GM18505 (cell line): ENCODE data around the gene ECT2L.

Source experiments
- ATAC-seq: cut with Tn5 transposase; IDR thresholded peaks from one replicate; pipeline ENCODE4 v1.9.1; 2021; ENCODE audit not compliant: unreplicated experiment
- POLR2A ChIP-seq: IDR thresholded peaks from 4 replicates; pipeline ENCODE4 v1.6.1; 2011; ENCODE audit warnings: borderline replicate concordance; ENCODE audit not compliant: insufficient read depth, insufficient read length; ENCODE audit errors: extremely low read depth

ECT2L gene

DNA sequence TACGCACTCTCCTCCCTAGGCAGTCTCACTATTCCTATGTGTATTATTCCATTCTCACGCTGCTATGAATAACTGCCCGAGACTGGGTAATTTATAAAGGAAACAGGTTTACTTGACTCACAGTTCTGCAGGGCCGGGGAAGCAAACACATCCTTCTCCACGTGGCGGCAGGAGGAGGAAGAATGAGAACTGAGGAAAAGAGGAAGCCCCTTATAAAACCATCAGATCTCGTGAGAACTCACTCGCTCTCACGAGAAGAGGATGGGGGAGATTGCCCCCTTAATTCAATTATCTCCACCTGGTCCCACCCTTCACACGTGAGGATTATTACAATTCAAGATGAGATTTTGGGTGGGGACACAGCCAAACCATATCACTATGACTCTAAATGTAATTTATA lies 61.9 kb downstream of the ECT2L start:
- no peak for ATAC-seq
- TF ChIP-seq POLR2A, result no peak

DNA sequence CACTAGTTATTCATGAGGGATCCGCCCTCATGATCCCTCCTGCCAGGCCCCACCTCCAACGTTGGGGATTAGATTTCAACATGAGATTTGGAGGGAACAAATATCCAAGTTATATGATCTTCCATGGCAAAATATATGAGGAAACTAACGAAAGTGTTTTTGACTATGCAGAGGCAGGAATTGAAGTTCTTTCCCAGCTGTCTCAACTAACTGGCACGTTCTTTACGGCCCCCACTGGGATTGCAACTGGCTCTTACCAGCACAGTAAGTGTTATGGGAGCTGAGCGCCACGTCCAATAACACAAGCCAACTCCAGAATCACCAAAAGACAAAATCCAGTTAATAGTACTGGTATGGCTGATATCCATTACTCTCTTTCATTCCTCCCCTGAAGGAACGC lies 66.6 kb downstream of the ECT2L start:
- ATAC-seq, result no peak

DNA sequence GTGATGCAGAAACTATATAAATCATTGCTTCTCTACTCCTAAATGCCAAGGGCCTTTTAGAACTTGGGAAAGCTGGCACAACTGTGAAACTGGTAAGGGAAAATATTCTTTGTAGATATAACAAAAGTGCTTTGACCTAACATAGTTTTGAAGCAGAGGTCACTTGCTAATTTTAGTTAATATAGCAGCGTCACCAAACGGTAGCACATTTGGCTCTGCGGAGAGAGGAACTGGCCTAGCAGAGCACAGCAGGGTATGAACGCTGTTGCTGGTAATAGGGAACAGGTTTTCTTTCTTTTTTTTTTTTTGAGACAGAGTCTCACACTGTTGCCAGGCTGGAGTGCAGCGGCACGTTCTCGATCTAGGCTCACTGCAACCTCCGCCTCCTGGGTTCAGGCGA lies 67.4 kb downstream of the ECT2L start:
- no peak for TF ChIP-seq POLR2A
- no peak for ATAC-seq

More for the DNA sequence above, 66.6 kb downstream of the ECT2L start:
- no peak for TF ChIP-seq POLR2A

DNA sequence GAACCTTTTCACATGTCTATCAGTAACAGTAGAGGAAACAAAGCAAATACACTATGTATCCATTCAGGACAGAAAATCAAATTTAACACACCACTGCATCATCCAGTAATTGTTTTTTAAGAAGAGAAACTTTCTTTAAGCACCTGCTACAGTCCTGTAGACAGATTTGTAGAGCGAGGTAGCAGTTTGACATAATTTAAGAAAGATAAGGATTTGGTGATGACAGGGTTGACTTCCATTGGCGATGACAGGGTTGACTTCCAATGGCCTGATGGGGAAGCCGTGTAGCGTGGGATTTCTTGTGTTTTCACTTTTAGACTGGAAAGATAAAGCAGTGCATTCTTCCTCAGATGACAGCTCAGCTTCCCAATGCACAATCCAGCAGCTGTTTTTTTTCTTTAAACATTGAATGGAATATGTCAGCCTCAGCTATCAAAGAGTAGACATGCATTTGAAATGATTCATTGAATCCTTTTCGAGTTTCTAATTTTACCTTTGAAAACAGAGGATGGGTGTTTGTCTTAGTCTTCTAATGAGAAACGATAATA lies 68.5 kb downstream of the ECT2L start:
- TF ChIP-seq POLR2A, result no peak
- ATAC-seq, result no peak

DNA sequence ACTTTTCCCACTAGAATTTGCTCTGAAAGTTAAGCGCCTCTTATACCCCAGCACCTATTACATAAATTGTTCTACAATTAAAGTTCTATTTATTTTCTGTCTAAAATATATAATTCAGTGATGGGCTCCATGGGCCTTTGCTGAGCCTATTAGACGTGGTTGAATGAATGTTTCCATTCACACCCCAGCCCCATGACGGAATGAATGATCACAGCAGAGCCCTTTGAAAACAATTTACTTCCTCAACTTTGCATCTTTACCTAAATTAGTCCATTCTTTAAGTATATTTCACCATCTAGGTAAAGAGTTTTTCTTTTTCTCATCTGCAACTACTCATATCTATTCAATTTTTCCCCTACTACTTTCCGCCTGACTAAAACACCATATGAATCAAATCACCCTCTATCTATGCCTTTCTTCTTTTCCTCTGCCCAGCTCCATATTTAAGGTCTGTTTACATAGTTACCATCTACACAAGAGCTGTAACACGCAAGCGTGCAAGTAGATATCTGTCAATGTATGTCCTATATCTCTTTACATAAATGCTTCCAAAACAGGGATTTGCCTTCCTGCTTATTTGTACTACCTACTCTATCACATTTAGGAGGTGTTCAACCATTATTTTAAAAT lies 69.7 kb downstream of the ECT2L start:
- no peak for ATAC-seq
- no peak for TF ChIP-seq POLR2A

DNA sequence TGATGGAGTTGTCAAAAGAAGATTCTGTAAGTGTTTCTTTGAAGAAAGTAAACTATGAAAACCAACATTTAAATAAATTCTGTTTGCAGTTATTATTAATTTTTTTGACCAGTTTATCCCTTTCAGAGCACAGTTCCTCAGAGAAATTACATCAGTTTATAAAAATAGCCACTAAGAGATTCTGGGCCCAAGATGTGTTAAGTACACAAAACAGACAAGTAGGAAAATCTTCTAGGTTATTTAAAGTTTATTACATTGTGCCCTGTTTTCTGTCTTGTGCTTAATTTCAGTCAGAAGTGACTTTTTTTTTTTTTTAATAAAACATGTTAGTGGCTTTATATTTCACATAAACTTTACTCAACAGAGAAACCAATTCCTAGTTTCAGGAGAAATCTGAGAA lies 72.3 kb downstream of the ECT2L start:
- no peak for TF ChIP-seq POLR2A
- ATAC-seq, result no peak

DNA sequence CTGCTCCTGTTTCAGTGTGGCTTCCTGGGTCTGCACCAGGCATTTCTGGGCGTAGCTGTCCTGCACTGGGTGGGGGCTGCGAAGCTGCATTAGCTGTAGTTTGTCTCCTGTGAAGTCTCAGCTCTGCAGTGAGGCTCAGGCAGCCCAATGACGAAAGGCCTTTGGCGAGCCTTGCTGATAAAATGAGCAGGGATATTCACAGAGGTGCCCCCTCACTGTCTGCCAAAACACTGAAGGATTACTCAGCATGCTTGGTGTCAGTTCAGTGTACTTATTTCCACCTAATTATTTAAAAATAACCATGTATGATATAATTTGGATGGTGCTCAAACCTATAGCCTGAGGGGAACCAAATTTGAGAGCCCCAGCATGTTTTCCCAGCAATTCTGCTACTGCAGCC lies 73.5 kb downstream of the ECT2L start:
- TF ChIP-seq POLR2A, result no peak
- ATAC-seq, result no peak

DNA sequence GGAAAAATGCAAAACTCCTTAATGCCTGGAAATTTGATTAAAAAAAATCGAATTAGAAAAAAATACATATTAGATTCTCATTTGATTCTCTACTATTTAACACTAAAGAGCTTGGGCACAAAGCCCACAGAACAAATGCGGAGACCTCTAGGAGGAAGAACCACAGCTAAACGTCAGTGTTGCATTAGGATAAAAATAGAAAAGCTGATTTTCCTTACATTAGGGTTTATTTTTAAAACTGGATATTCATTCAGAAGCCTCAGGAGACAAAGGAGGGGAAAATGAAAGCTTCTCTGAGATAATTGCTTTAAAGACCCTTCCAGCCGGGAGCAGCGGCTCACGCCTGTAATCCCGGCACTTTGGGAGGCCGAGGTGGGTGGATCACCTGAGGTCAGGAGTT lies 77.3 kb downstream of the ECT2L start:
- no peak for TF ChIP-seq POLR2A
- ATAC-seq, result no peak

DNA sequence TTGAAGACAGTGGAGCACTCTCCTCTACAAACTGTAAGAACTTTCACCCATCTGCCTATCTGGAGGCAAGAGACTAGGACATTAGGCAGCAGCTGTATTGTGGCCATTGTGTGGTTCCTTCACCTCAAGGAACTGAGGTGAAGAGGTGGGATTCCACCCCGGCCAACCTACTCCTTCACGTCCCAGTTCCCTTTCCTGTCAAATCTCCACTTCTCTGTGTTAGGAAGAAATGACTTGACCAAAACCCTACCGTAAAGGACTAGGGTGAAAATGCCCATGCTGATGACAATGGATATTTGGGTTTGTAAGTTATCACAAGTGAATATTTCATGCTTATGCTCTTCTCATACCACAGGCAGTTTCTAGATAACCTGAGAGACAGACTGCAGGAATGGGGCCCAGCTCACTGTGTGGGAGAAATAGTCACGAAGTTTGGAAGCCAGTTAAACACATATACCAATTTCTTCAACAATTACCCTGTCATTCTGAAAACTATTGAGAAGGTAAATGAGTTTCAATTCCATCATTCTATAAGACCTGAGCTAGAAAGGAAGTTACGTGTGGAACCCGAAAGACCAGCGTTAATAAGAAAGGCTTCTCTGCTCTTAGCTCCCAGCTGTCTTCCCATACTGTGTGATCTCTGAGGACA lies 86.6 kb downstream of the ECT2L start:
- ATAC-seq, result peak; percentile 64
- peak; percentile 26 for TF ChIP-seq POLR2A

DNA sequence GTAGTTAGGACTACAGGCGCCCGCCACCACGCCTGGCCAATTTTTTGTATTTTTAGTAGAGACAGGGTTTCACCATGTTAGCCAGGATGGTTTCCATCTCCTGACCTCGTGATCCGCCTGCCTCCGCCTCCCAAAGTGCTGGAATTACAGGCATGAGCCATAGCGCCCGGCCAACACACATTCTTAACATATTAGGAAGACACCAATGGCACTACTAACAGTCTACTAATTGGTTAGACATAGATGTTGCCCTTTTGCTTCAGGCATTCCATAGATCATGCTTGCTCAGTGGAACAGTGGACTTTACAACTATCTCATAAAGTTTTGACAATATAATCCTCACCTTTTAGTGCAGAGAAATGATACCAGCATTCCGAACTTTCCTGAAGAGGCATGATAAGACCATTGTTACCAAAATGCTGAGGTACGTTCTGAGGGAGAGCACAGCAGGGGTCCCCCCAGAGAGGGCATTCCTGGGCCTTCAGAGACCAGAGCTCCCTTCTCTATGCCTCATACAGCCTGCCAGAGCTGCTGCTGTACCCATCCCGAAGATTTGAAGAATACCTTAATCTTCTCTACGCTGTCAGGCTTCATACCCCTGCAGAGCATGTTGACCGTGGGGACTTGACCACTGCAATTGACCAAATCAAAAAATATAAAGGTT lies 89.4 kb downstream of the ECT2L start:
- TF ChIP-seq POLR2A, result no peak
- no peak for ATAC-seq

DNA sequence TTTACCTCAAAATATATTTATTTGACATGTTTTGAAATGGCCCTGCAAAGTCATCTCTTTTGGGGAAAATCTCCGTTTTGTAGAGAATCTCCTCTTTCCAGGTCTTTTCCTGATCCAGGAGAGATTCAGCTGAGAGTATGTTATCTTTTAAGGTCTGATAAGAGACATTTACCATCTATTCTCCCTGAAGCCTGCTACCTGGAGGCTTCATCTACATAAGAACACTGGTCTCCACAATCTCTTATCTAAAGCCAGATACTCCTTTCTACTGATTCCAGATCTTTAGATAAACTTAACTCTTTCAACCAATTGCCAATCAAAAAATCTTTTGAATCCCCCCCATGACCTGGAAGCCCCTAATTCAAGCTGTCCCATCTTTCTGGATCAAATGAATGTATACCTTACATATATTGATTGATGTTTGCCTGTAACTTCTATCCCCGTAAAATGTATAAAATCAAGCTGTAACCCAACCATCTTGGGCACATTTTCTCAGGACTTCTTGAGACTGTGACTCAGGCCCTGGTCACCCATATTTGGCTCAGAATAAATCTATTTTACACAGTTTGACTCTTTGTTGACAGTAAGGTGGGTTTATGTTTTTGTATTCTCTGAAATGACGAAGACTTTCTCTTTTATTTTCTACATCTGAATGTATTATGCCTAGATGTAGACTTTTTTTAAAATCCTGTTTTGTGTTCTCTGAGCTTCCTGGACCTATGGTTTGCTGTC lies 95.5 kb downstream of the ECT2L start:
- no peak for TF ChIP-seq POLR2A
- no peak for ATAC-seq

DNA sequence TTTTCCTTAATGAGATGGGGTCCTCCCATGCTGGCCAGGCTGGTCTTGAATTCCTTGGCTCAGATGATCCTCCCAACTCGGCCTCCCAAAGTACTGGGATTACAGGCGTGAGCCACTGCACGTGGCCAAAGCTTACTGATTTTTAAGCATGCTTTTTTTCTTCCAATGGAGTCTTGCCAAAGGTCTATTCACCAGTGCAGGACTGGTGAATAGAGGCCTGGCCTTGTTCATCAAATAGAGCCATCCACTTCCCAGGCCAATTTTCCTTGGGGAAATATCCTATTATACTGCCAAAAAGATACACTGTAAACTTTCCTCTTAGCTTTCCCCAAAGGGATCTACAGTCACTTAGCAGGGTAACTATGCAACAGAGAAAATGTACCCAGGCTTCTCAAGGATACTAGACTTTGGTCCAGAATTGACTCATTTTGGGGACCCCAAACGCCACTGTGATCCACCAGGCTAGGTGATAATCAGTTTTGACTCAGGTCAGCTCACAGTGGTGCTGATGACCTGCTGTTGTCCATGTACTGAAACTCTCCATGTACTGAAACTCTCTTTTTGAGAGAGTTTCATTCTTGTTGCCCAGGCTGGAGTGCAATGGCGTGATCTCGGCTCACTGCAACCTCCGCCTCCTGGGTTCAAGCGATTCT lies 100.3 kb downstream of the ECT2L start:
- no peak for TF ChIP-seq POLR2A
- no peak for ATAC-seq

DNA sequence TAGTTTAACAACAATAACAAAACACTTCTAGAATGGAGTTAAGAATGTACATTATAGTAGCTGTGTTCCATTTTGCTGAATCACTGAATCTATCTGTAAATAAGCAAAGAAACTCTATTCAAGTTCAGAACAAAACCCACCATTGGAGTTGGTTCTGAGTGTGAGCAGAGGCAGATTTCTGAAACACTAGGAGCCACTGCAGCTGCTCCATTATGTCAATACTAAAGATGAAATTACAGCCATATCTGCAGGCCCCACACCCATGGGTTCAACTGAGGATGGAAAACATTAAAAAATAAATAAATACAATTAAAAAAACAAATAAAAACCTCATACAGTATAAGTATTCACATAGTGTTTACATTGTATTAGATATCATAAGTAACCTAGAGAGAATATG lies 101.1 kb downstream of the ECT2L start:
- no peak for ATAC-seq
- TF ChIP-seq POLR2A, result no peak

DNA sequence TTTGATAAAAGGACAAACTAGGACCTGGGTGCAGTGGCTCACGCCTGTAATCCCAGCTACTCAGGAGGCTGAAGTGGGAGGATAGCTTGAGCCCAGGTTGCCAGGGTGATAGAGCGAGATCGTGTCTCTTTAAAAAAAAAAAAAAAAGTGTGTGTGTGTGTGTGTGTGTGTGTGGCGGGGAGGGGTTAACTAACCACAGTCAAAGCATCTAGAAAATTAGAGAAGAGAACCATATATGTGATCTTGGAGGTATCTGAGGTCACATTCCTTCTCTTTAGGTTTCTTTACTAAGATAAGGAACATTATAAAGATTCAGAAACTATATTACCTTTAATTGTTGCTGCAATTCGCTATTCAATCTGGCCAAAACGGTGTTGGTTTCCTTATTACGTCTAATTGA lies 111.3 kb downstream of the ECT2L start:
- TF ChIP-seq POLR2A, result no peak
- no peak for ATAC-seq

DNA sequence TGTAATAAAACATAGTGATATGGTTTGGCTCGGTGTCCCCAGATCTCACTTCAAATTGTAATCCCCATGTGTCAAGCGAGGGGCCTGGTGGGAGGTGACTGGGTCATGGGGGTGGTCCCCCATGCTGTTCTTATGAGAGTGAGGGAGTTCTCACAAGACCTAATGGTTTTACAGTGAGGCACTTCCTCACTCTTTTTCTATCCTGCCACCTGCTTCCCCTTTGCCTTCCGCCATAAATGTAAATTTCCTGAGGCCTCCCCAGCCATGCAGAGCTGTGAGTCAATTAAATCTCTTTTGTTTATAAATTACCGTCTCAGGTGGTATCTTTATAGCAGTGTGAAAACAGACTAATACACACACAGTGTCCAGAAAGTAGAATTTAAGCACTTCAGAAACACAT lies 113.6 kb downstream of the ECT2L start:
- no peak for TF ChIP-seq POLR2A
- ATAC-seq, result no peak
